ENCODE data around the gene CRISPLD2. TPM values are rescaled to one million over a fixed set of nuclear protein-coding genes. Genes with fewer than 3 reads are reported as not detected.

CRISPLD2 gene
- total RNA-seq, 1 donor = 44.0 TPM

GRCh38 chr16:84916850-84917249 lies 97.1 kb downstream of the CRISPLD2 start:
- no peak overlapping the region for H3K4me3 ChIP-seq (ENCODE audit: low read depth, low read length)
- TF ChIP-seq, protein P1, sequence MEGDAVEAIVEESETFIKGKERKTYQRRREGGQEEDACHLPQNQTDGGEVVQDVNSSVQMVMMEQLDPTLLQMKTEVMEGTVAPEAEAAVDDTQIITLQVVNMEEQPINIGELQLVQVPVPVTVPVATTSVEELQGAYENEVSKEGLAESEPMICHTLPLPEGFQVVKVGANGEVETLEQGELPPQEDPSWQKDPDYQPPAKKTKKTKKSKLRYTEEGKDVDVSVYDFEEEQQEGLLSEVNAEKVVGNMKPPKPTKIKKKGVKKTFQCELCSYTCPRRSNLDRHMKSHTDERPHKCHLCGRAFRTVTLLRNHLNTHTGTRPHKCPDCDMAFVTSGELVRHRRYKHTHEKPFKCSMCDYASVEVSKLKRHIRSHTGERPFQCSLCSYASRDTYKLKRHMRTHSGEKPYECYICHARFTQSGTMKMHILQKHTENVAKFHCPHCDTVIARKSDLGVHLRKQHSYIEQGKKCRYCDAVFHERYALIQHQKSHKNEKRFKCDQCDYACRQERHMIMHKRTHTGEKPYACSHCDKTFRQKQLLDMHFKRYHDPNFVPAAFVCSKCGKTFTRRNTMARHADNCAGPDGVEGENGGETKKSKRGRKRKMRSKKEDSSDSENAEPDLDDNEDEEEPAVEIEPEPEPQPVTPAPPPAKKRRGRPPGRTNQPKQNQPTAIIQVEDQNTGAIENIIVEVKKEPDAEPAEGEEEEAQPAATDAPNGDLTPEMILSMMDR (IDR thresholded peaks at IDR 0.05; ENCODE audit: insufficient read depth, low read depth, low read length) = no peak
- DNase-seq (ENCODE audit: low read depth) = no peak

GRCh38 chr16:84917492-84917891 lies 97.7 kb downstream of the CRISPLD2 start:
- no peak for DNase-seq (ENCODE audit: low read depth)

GRCh38 chr16:84918006-84918909 lies 98.5 kb downstream of the CRISPLD2 start:
- no peak overlapping the region for H3K4me3 ChIP-seq (ENCODE audit: low read depth, low read length)
- TF ChIP-seq, protein P1 (IDR thresholded peaks at IDR 0.05; ENCODE audit: insufficient read depth, low read depth, low read length) = no peak
- no peak for DNase-seq (ENCODE audit: low read depth)

More at GRCh38 chr16:84917492-84917891, 97.7 kb downstream of the CRISPLD2 start:
- TF ChIP-seq, protein P1 (IDR thresholded peaks at IDR 0.05; ENCODE audit: insufficient read depth, low read depth, low read length) = no peak
- no peak overlapping the region for H3K4me3 ChIP-seq (ENCODE audit: low read depth, low read length)

DNA sequence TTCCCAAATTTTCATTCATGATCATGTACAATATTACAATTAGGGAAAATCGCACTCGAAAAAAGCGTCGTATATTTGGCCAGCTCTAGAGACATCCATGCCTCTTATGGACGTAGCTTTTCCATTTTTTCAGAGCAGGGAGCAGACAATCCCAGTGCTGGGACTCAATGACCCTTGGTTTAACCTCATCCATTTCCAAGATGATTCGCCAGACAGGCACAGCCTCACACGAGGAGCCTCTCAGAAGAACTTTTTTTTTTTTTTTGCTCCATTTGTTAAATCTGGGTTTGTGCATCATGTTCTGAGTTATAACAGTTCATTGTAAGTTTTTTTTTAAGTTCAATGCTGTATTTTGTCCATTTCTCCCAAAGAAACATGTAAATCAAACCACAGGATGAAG lies 99.5 kb downstream of the CRISPLD2 start:
- no peak overlapping the region for H3K4me3 ChIP-seq (ENCODE audit: low read depth, low read length)
- TF ChIP-seq, protein P1 (IDR thresholded peaks at IDR 0.05; ENCODE audit: insufficient read depth, low read depth, low read length) = no peak
- DNase-seq (ENCODE audit: low read depth) = no peak

- DNase-seq (ENCODE audit: low read depth) = no peak
Observed at GRCh38 chr16:84919708-84920107, 99.9 kb downstream of the CRISPLD2 start.

GRCh38 chr16:84920333-84920732 lies 100.5 kb downstream of the CRISPLD2 start:
- no peak overlapping the region for H3K4me3 ChIP-seq (ENCODE audit: low read depth, low read length)
- no peak for DNase-seq (ENCODE audit: low read depth)
- TF ChIP-seq, protein P1 (IDR thresholded peaks at IDR 0.05; ENCODE audit: insufficient read depth, low read depth, low read length) = no peak

More at GRCh38 chr16:84919708-84920107, 99.9 kb downstream of the CRISPLD2 start:
- TF ChIP-seq, protein P1 (IDR thresholded peaks at IDR 0.05; ENCODE audit: insufficient read depth, low read depth, low read length) = no peak
- H3K4me3 ChIP-seq (ENCODE audit: low read depth, low read length) = no peak overlapping the region
